ENCODE results near the gene SLC39A6. TPM values are rescaled to one million over a fixed set of nuclear protein-coding genes. Genes with fewer than 3 reads are reported as not detected.
"Not testable (repeated sequence)": the region's sequence is repeated elsewhere in the genome, so short reads cannot be mapped to it uniquely, and the experiment has no call there.

SLC39A6 gene
- total RNA-seq, 6 experiments from 2014 or later = 62.4 to 76.4 (median 71.1) TPM

GRCh38 chr18:36124841-36125240 is 4.3 kb downstream of the SLC39A6 start:
- H3K9me3 Mint-ChIP-seq = no peaks in the 10 kb centered on the region
- no peak overlapping the region for H3K27ac Mint-ChIP-seq
- H3K4me1 Mint-ChIP-seq (ENCODE audit: low read depth) = peaks cover 22% of the 10 kb centered on the region
- DNase-seq = no peak
- peaks cover 1% of the 10 kb centered on the region; the same call in 1 of the 2 replicates for H3K27me3 Mint-ChIP-seq (ENCODE audit: insufficient read depth)
- 0 out of 2 replicates have a peak, but pooled peaks cover 10% of the 10 kb centered on the region for H3K36me3 Mint-ChIP-seq (ENCODE audit: low read depth)
- TF ChIP-seq CTCF (IDR thresholded peaks at IDR 0.05) = no peak
- H3K4me3 Mint-ChIP-seq = no peak overlapping the region

- 0 out of 2 replicates have a peak, but pooled peaks cover 10% of the 10 kb centered on the region for H3K36me3 Mint-ChIP-seq (ENCODE audit: low read depth)
- H3K4me3 Mint-ChIP-seq = no peak overlapping the region
- no peak for TF ChIP-seq CTCF (IDR thresholded peaks at IDR 0.05)
- no peak for DNase-seq
- H3K4me1 Mint-ChIP-seq (ENCODE audit: low read depth) = 0 out of 2 replicates have a peak, but pooled peaks cover 5% of the 10 kb centered on the region
- no peaks in the 10 kb centered on the region for H3K9me3 Mint-ChIP-seq
- no peaks in the 10 kb centered on the region for H3K27me3 Mint-ChIP-seq (ENCODE audit: insufficient read depth)
- H3K27ac Mint-ChIP-seq = no peak overlapping the region
These were observed 8.8 kb downstream of the SLC39A6 start for GRCh38 chr18:36120297-36120696.

- H3K9me3 Mint-ChIP-seq; DNase-seq; H3K4me3 Mint-ChIP-seq; H3K4me1 Mint-ChIP-seq (ENCODE audit: low read depth); H3K27ac Mint-ChIP-seq; H3K27me3 Mint-ChIP-seq (ENCODE audit: insufficient read depth): not testable (repeated sequence)
- H3K36me3 Mint-ChIP-seq (ENCODE audit: low read depth) = peaks cover 11% of the 10 kb centered on the region
These were observed 12.4 kb downstream of the SLC39A6 start for GRCh38 chr18:36116771-36117170.

- no peaks in the 10 kb centered on the region; the same call in 1 of the 2 replicates for H3K4me1 Mint-ChIP-seq (ENCODE audit: low read depth)
- DNase-seq = no peak
These were observed 14.4 kb downstream of the SLC39A6 start for GRCh38 chr18:36114738-36115137.

GRCh38 chr18:36114251-36114650 is 14.9 kb downstream of the SLC39A6 start:
- no peaks in the 10 kb centered on the region; the same call in 1 of the 2 replicates for H3K4me1 Mint-ChIP-seq (ENCODE audit: low read depth)
- DNase-seq = no peak
- H3K9me3 Mint-ChIP-seq = no peaks in the 10 kb centered on the region
- no peaks in the 10 kb centered on the region for H3K27me3 Mint-ChIP-seq (ENCODE audit: insufficient read depth)
- no peak for TF ChIP-seq CTCF (IDR thresholded peaks at IDR 0.05)
- peaks cover 17% of the 10 kb centered on the region for H3K36me3 Mint-ChIP-seq (ENCODE audit: low read depth)
- no peak overlapping the region for H3K27ac Mint-ChIP-seq
- no peak overlapping the region for H3K4me3 Mint-ChIP-seq

More at GRCh38 chr18:36114738-36115137, 14.4 kb downstream of the SLC39A6 start:
- no peak for TF ChIP-seq CTCF (IDR thresholded peaks at IDR 0.05)
- H3K4me3 Mint-ChIP-seq = no peak overlapping the region
- H3K36me3 Mint-ChIP-seq (ENCODE audit: low read depth) = peaks cover 17% of the 10 kb centered on the region
- no peak overlapping the region for H3K27ac Mint-ChIP-seq
- H3K9me3 Mint-ChIP-seq = no peaks in the 10 kb centered on the region
- H3K27me3 Mint-ChIP-seq (ENCODE audit: insufficient read depth) = no peaks in the 10 kb centered on the region

- H3K27ac Mint-ChIP-seq = no peak overlapping the region
- H3K36me3 Mint-ChIP-seq (ENCODE audit: low read depth) = peaks cover 21% of the 10 kb centered on the region
- no peak for DNase-seq
- no peak overlapping the region for H3K4me3 Mint-ChIP-seq
- no peaks in the 10 kb centered on the region; the same call in 1 of the 2 replicates for H3K4me1 Mint-ChIP-seq (ENCODE audit: low read depth)
- H3K27me3 Mint-ChIP-seq (ENCODE audit: insufficient read depth) = no peaks in the 10 kb centered on the region
- TF ChIP-seq CTCF (IDR thresholded peaks at IDR 0.05) = no peak
- no peaks in the 10 kb centered on the region for H3K9me3 Mint-ChIP-seq
These were observed 16.8 kb downstream of the SLC39A6 start for GRCh38 chr18:36112302-36112701.

Data from HFFc6 (cell line).